ENCODE results near the gene MYZAP. TPM values are rescaled to one million over a fixed set of nuclear protein-coding genes. Genes with fewer than 3 reads are reported as not detected.

Gene MYZAP
- polyA plus RNA-seq, 1 of the 3 experiments (the other 2 are of a cell fraction): 0.07 TPM

DNA sequence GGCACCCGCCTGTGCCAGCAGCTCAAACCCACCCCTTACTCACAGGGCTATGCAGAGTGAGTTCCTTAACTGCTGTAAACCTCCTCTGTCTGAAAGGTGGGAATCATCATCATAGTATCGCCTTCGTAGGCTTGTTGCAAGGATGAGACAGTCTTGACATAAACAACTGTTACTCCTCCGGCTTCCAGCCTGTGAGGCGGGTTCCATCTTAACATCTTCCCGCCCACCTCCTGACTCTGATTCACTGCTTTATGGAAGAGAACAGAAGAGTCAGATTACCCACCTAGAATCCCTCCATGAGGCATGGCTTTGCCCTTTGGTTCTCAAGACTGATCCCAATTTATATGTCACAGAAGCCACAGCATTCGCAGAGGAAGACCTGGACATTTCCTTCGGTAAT, 136.7 kb downstream of the MYZAP start:
- DNase-seq: no peak
- POLR2A ChIA-PET: no interaction called here
- Histone ChIP-seq H3K9me3 (no peaks in the 10 kb centered on the region), H3K27me3 (ENCODE audit: insufficient read depth) (no peaks in the 10 kb centered on the region), H3K9me2 (no peaks in the 10 kb centered on the region), H3K79me2 (ENCODE audit: insufficient read depth) (no peaks in the 10 kb centered on the region), H3K9ac (no peak overlapping the region), H3K4me3 (ENCODE audit: low read depth in 2 of 2, low read length in 1 of 2) (no peak overlapping the region), H4K20me1 (ENCODE audit: insufficient read depth) (no peaks in the 10 kb centered on the region), H2AFZ (ENCODE audit: low read depth) (no peak overlapping the region), H3K4me1 (ENCODE audit: control insufficient read depth in 1 of 2, insufficient read depth in 2 of 2, low read depth in 1 of 2, low read length in 1 of 2) (peaks cover 0 to 2% of the 10 kb centered on the region in 2 experiments; a peak in 2 of 4 replicates), H3F3A (replicated peaks; ENCODE audit: insufficient read depth) (peaks cover 9% of the 10 kb centered on the region), H3K27ac (ENCODE audit: low read depth in 2 of 2, low read length in 1 of 2) (no peak overlapping the region), H3K4me2 (no peak overlapping the region), H3K36me3 (replicated peaks in 1 of 2; ENCODE audit: control insufficient read depth in 1 of 2, insufficient read depth in 2 of 2, low read length in 1 of 2) (no peaks in the 10 kb centered on the region)
- 95% methylated on average over 8 of the region's 8 CpGs for WGBS (ENCODE audit: low lambda C conversion rate)
- CTCF ChIA-PET: interaction anchor here (1.0 kb wide), 1 partner anchor 138 kb away, joined by 4 read pairs; no protein-coding TSS in a partner anchor
- TF ChIP-seq NFIC (IDR thresholded peaks at IDR 0.05; ENCODE audit: borderline replicate concordance) (no peak), SIN3A (IDR thresholded peaks at IDR 0.05; ENCODE audit: borderline replicate concordance, low read depth, low read length) (no peak), ELF1 (IDR thresholded peaks at IDR 0.05) (no peak), NRF1 (IDR thresholded peaks at IDR 0.05; ENCODE audit: low read depth, low read length) (no peak), TCF12 (IDR thresholded peaks at IDR 0.05) (no peak), CHD2 (IDR thresholded peaks at IDR 0.05; ENCODE audit: low read length, partially characterized antibody) (no peak), FOXJ3 (CRISPR knock-in tag; IDR thresholded peaks at IDR 0.05) (no peak), MXI1 (IDR thresholded peaks at IDR 0.05; ENCODE audit: low read depth, low read length) (no peak), SMC3 (IDR thresholded peaks at IDR 0.05; ENCODE audit: low read depth, low read length) (no peak), RXRA (IDR thresholded peaks at IDR 0.05; ENCODE audit: borderline replicate concordance, low read depth) (no peak), RFX5 (IDR thresholded peaks at IDR 0.05; ENCODE audit: low read length) (no peak), TAF1 (IDR thresholded peaks at IDR 0.05; ENCODE audit: borderline replicate concordance, low read depth, low read length) (no peak), FOXM1 (IDR thresholded peaks at IDR 0.05; ENCODE audit: low read depth) (no peak), JUND (IDR thresholded peaks at IDR 0.05) (no peak)
- TF ChIP-seq, protein P1, sequence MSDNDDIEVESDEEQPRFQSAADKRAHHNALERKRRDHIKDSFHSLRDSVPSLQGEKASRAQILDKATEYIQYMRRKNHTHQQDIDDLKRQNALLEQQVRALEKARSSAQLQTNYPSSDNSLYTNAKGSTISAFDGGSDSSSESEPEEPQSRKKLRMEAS (IDR thresholded peaks at IDR 0.05; ENCODE audit: low read depth): no peak

DNA sequence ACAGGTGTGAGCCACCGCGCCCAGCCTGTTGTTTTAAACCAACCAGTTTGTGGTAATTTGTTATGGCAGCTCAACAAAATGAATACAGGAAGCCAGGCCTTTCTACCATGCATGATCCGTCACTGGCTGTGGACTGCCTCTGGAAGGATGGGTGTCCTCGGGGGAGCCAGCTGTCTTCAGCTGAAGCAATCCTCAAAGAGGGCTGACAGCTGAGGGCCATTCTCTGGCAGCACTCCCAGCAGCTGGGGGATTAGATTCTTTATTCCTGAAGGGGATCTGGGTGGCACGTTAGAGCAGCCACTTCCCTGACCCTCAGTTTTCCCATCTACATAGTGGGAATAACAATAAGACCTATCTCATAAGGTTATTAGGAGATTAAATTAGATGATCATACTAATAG, 139.2 kb downstream of the MYZAP start:
- H3K79me2 ChIP-seq (ENCODE audit: insufficient read depth): no peaks in the 10 kb centered on the region
- H3K9me3 ChIP-seq: no peaks in the 10 kb centered on the region
- H2AFZ ChIP-seq (ENCODE audit: low read depth): no peak overlapping the region
- no peak overlapping the region for H3K27ac ChIP-seq (ENCODE audit: low read depth in 2 of 2, low read length in 1 of 2)
- H3K9me2 ChIP-seq: no peaks in the 10 kb centered on the region
- no peak overlapping the region for H3K4me3 ChIP-seq (ENCODE audit: low read depth in 2 of 2, low read length in 1 of 2)
- no peaks in the 10 kb centered on the region for H4K20me1 ChIP-seq (ENCODE audit: insufficient read depth)
- no peak for TF ChIP-seq CHD2 (IDR thresholded peaks at IDR 0.05; ENCODE audit: low read length, partially characterized antibody)
- H3K4me1 ChIP-seq (ENCODE audit: control insufficient read depth in 1 of 2, insufficient read depth in 2 of 2, low read depth in 1 of 2, low read length in 1 of 2): peaks cover 9% of the 10 kb centered on the region in 2 experiments; a peak in 3 of 4 replicates
- CTCF ChIA-PET: interaction anchor here (0.9 to 6.9 kb wide), 15 partner anchors 9 to 461 kb away, joined by 3 to 58 read pairs (median 8); no protein-coding TSS in a partner anchor
- H3K36me3 ChIP-seq (replicated peaks in 1 of 2; ENCODE audit: control insufficient read depth in 1 of 2, insufficient read depth in 2 of 2, low read length in 1 of 2): no peaks in the 10 kb centered on the region
- no peaks in the 10 kb centered on the region for H3K27me3 ChIP-seq (ENCODE audit: insufficient read depth)
- no peak overlapping the region for H3K4me2 ChIP-seq
- DNase-seq: no peak
- H3F3A ChIP-seq (replicated peaks; ENCODE audit: insufficient read depth): peaks cover 30% of the 10 kb centered on the region
- no peak overlapping the region for H3K9ac ChIP-seq
- WGBS (ENCODE audit: low lambda C conversion rate): 87% methylated on average over 5 of the region's 5 CpGs
- POLR2A ChIA-PET: no interaction called here

Data from SK-N-SH (cell line).